ENCODE measurements around the gene TMEM219. TPM values are rescaled to one million over a fixed set of nuclear protein-coding genes. Genes with fewer than 3 reads are reported as not detected.

The TMEM219 gene
- total RNA-seq, 2 donors from 2014 or later: 84.5 to 84.7 TPM

GRCh38 chr16:29962344-29962994, 590 bp downstream of the TMEM219 start:
- no peak for DNase-seq

DNA sequence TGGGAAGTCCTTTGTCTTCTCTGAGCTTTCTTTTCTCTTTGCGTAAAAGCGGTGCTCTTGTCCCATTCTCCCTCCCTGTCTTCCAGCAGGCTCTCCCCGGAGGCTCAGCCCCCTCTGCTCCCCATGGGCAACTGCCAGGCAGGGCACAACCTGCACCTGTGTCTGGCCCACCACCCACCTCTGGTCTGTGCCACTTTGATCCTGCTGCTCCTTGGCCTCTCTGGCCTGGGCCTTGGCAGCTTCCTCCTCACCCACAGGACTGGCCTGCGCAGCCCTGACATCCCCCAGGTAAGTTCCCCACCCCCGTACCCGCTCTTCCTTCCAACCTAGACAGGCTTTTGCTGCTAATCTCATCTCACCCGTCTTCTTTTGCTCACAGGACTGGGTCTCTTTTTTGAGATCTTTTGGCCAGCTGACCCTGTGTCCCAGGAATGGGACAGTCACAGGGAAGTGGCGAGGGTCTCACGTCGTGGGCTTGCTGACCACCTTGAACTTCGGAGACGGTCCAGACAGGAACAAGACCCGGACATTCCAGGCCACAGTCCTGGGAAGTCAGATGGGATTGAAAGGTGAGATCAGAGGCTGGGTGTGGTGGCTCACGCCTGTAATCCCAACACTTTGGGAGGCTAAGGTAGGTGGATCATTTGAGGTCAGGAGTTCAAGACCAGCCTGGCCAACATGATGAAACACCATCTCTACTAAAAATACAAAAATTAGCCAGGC, 1.3 kb downstream of the TMEM219 start:
- peak overlapping the region; percentile 87 for H3K27ac Mint-ChIP-seq
- no peaks in the 10 kb centered on the region for H3K27me3 Mint-ChIP-seq (ENCODE audit: low read depth)
- peak overlapping the region; percentile 89 to 97 for H3K4me3 Mint-ChIP-seq
- DNase-seq: no peak
- no peak for ATAC-seq (replicated peaks in 1 of 2)
- H3K36me3 Mint-ChIP-seq (ENCODE audit: insufficient read depth in 2 of 2): peaks cover 1 to 2% of the 10 kb centered on the region in 2 donors
- peaks cover 20% of the 10 kb centered on the region for H3K4me1 Mint-ChIP-seq (ENCODE audit: low read depth)
- no peaks in the 10 kb centered on the region for H3K9me3 Mint-ChIP-seq

More at GRCh38 chr16:29962344-29962994, 590 bp downstream of the TMEM219 start:
- Mint-ChIP-seq H3K4me3 (peak overlapping the region; percentile 89 to 97), H3K27me3 (ENCODE audit: low read depth) (no peaks in the 10 kb centered on the region), H3K9me3 (no peaks in the 10 kb centered on the region), H3K4me1 (ENCODE audit: low read depth) (peaks cover 20% of the 10 kb centered on the region), H3K27ac (peak overlapping the region; percentile 87), H3K36me3 (ENCODE audit: insufficient read depth in 2 of 2) (peaks cover 1 to 2% of the 10 kb centered on the region in 2 donors)
- ATAC-seq (replicated peaks in 1 of 2): no peak

- peaks cover 4% of the 10 kb centered on the region for H3K4me1 Mint-ChIP-seq (ENCODE audit: low read depth)
- peaks cover 6 to 14% of the 10 kb centered on the region in 2 donors for H3K36me3 Mint-ChIP-seq (ENCODE audit: insufficient read depth in 2 of 2)
- DNase-seq (no peak), ATAC-seq (replicated peaks in 1 of 2) (no peak)
- H3K27ac Mint-ChIP-seq: no peak overlapping the region
- H3K9me3 Mint-ChIP-seq: no peaks in the 10 kb centered on the region
- H3K27me3 Mint-ChIP-seq (ENCODE audit: low read depth): no peaks in the 10 kb centered on the region
- no peak overlapping the region for H3K4me3 Mint-ChIP-seq
These were observed 6.3 kb downstream of the TMEM219 start for GRCh38 chr16:29968205-29968604.

GRCh38 chr16:29971304-29971703, 9.4 kb downstream of the TMEM219 start:
- no peak overlapping the region for H3K27ac Mint-ChIP-seq
- H3K36me3 Mint-ChIP-seq (ENCODE audit: insufficient read depth in 2 of 2): peaks cover 8 to 17% of the 10 kb centered on the region in 2 donors
- H3K4me1 Mint-ChIP-seq (ENCODE audit: low read depth): peaks cover 22% of the 10 kb centered on the region
- H3K9me3 Mint-ChIP-seq: no peaks in the 10 kb centered on the region
- ATAC-seq (replicated peaks in 1 of 2) (no peak), DNase-seq (no peak)
- no peak overlapping the region for H3K4me3 Mint-ChIP-seq
- no peaks in the 10 kb centered on the region for H3K27me3 Mint-ChIP-seq (ENCODE audit: low read depth)

DNA sequence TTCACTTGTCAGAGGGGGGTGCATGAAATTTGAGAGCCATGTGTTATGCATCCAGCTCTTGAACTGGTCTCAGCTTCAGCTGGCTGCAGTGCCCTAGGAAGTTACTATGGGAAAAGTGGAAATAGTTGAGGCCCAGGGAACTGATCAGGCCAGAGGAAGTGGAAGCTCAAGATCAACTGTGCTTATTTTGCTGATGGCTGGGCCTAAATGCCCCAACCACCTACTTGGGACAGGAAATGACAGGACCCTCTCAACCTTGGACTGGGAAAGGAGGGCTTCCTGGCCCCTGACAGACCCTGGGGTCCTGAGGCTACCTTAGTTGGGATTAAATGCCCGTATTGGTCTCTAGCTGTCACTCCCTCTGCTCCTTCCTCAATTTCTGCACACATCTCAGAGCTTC, 10.6 kb downstream of the TMEM219 start:
- Mint-ChIP-seq H3K9me3 (no peaks in the 10 kb centered on the region), H3K36me3 (ENCODE audit: insufficient read depth in 2 of 2) (peaks cover 8 to 16% of the 10 kb centered on the region in 2 donors), H3K4me1 (ENCODE audit: low read depth) (peaks cover 31% of the 10 kb centered on the region), H3K27me3 (ENCODE audit: low read depth) (no peaks in the 10 kb centered on the region), H3K4me3 (no peak overlapping the region), H3K27ac (peak overlapping the region; percentile 50)
- no peak for ATAC-seq (replicated peaks in 1 of 2)
- no peak for DNase-seq

GRCh38 chr16:29972992-29973383, 11.1 kb downstream of the TMEM219 start:
- Mint-ChIP-seq H3K27ac (peak overlapping the region; percentile 50), H3K9me3 (no peaks in the 10 kb centered on the region), H3K4me1 (ENCODE audit: low read depth) (peaks cover 31% of the 10 kb centered on the region), H3K36me3 (ENCODE audit: insufficient read depth in 2 of 2) (peaks cover 8 to 16% of the 10 kb centered on the region in 2 donors), H3K4me3 (peak overlapping the region; percentile 88 to 91), H3K27me3 (ENCODE audit: low read depth) (no peaks in the 10 kb centered on the region)
- DNase-seq: no peak
- no peak for ATAC-seq (replicated peaks in 1 of 2)

GRCh38 chr16:29973384-29974246, 11.7 kb downstream of the TMEM219 start, which contains the start of gene TAOK2:
TSS of gene TAOK2 (plus strand) at chr16:29973868. CDS start at chr16:29977773, 3,905 bp downstream.
- DNase-seq (peak; percentile 98), ATAC-seq (replicated peaks in 1 of 2) (peak; percentile 98 to 99)
- Mint-ChIP-seq H3K36me3 (ENCODE audit: insufficient read depth in 2 of 2) (peaks cover 9 to 17% of the 10 kb centered on the region in 2 donors), H3K9me3 (no peaks in the 10 kb centered on the region), H3K4me1 (ENCODE audit: low read depth) (peaks cover 31% of the 10 kb centered on the region), H3K27ac (peak within 1 kb of the TSS; percentile 85), H3K27me3 (ENCODE audit: low read depth) (no peaks in the 10 kb centered on the region), H3K4me3 (peak within 1 kb of the TSS; percentile 88 to 91)

- Mint-ChIP-seq H3K36me3 (ENCODE audit: insufficient read depth in 2 of 2) (peaks cover 10 to 17% of the 10 kb centered on the region in 2 donors), H3K9me3 (no peaks in the 10 kb centered on the region), H3K4me1 (ENCODE audit: low read depth) (peaks cover 31% of the 10 kb centered on the region), H3K4me3 (peak overlapping the region; percentile 88 to 91), H3K27ac (peak overlapping the region; percentile 85), H3K27me3 (ENCODE audit: low read depth) (no peaks in the 10 kb centered on the region)
- DNase-seq: peak; percentile 27 to 29
- no peak for ATAC-seq (replicated peaks in 1 of 2)
These were observed 12.6 kb downstream of the TMEM219 start for GRCh38 chr16:29974291-29975133.

- Mint-ChIP-seq H3K9me3 (no peaks in the 10 kb centered on the region), H3K4me3 (peak overlapping the region; percentile 88 to 91), H3K36me3 (ENCODE audit: insufficient read depth in 2 of 2) (peaks cover 10 to 18% of the 10 kb centered on the region in 2 donors), H3K27ac (peak overlapping the region; percentile 67), H3K4me1 (ENCODE audit: low read depth) (peaks cover 31% of the 10 kb centered on the region), H3K27me3 (ENCODE audit: low read depth) (no peaks in the 10 kb centered on the region)
- DNase-seq (no peak), ATAC-seq (replicated peaks in 1 of 2) (no peak)
These were observed 13.3 kb downstream of the TMEM219 start for GRCh38 chr16:29975134-29975538.

- Mint-ChIP-seq H3K4me3 (peak overlapping the region; percentile 88 to 91), H3K36me3 (ENCODE audit: insufficient read depth in 2 of 2) (peaks cover 10 to 22% of the 10 kb centered on the region in 2 donors), H3K27ac (peak overlapping the region; percentile 67), H3K4me1 (ENCODE audit: low read depth) (peaks cover 31% of the 10 kb centered on the region), H3K9me3 (no peaks in the 10 kb centered on the region), H3K27me3 (ENCODE audit: low read depth) (no peaks in the 10 kb centered on the region)
- ATAC-seq (replicated peaks in 1 of 2) (no peak), DNase-seq (no peak)
These were observed 14.1 kb downstream of the TMEM219 start for GRCh38 chr16:29975811-29976511.

- peaks cover 10 to 19% of the 10 kb centered on the region in 2 donors for H3K36me3 Mint-ChIP-seq (ENCODE audit: insufficient read depth in 2 of 2)
- no peak for ATAC-seq (replicated peaks in 1 of 2)
- no peaks in the 10 kb centered on the region for H3K9me3 Mint-ChIP-seq
These were observed 15.4 kb downstream of the TMEM219 start for GRCh38 chr16:29977063-29977825.

More at GRCh38 chr16:29977063-29977825, 15.4 kb downstream of the TMEM219 start:
- no peaks in the 10 kb centered on the region for H3K27me3 Mint-ChIP-seq (ENCODE audit: low read depth)
- H3K4me3 Mint-ChIP-seq: no peak overlapping the region
- H3K27ac Mint-ChIP-seq: no peak overlapping the region
- peaks cover 31% of the 10 kb centered on the region for H3K4me1 Mint-ChIP-seq (ENCODE audit: low read depth)
- DNase-seq: no peak
